Measurements from ENCODE around the gene TUBB1. TPM values are rescaled to one million over a fixed set of nuclear protein-coding genes. Genes with fewer than 3 reads are reported as not detected.

TUBB1 gene
- total and polyA plus RNA-seq, 2 of the 13 experiments (the other 11 are each of a cell fraction or from before 2014, with no cell fraction given): 0.11 to 57.6 TPM

- 0 out of 2 replicates have a peak, but pooled peaks have one; percentile 39 for TF ChIP-seq HOXA5 (CRISPR knock-in tag; IDR thresholded peaks at IDR 0.05)
- peak; percentile 85 for TF ChIP-seq SOX5 (CRISPR knock-in tag; IDR thresholded peaks at IDR 0.05; ENCODE audit: borderline replicate concordance)
- peak; percentile 16; the same call in 1 of the 2 replicates for TF ChIP-seq ZBTB26 (CRISPR knock-in tag; IDR thresholded peaks at IDR 0.05; ENCODE audit: borderline replicate concordance)
- TF ChIP-seq ZFYVE20 (CRISPR knock-in tag; IDR thresholded peaks at IDR 0.05; ENCODE audit: borderline replicate concordance, low read depth): no peak
- peak; percentile 99 for TF ChIP-seq TBX2 (CRISPR knock-in tag; IDR thresholded peaks at IDR 0.05; ENCODE audit: borderline replicate concordance)
- peak; percentile 5; the same call in 1 of the 2 replicates for TF ChIP-seq SRF (IDR thresholded peaks at IDR 0.05; ENCODE audit: low read depth, low read length)
- TF ChIP-seq SP1 (IDR thresholded peaks at IDR 0.05): no peak
- TF ChIP-seq SP1 (CRISPR knock-in tag; IDR thresholded peaks at IDR 0.05): peak; percentile 50; the same call in 1 of the 2 replicates
- no peak for TF ChIP-seq SUZ12 (IDR thresholded peaks at IDR 0.05; ENCODE audit: low read depth, low read length)
- no peak for TF ChIP-seq ZNF253 (CRISPR knock-in tag; IDR thresholded peaks at IDR 0.05; ENCODE audit: borderline replicate concordance)
- peak; percentile 42; the same call in 1 of the 2 replicates for TF ChIP-seq ZBTB10 (CRISPR knock-in tag; IDR thresholded peaks at IDR 0.05; ENCODE audit: borderline replicate concordance)
- no peak for TF ChIP-seq ZNF484 (CRISPR knock-in tag; IDR thresholded peaks at IDR 0.05; ENCODE audit: borderline replicate concordance, low read depth)
- no peak; the same call in 1 of the 2 replicates for TF ChIP-seq BRD4 (CRISPR knock-in tag; IDR thresholded peaks at IDR 0.05)
- no peak for TF ChIP-seq AGO2 (optimal IDR thresholded peaks at IDR 0.05; ENCODE audit: low read depth, low read length)
- no peak for TF ChIP-seq ZNF432 (CRISPR knock-in tag; IDR thresholded peaks at IDR 0.05; ENCODE audit: borderline replicate concordance)
- TF ChIP-seq EHMT2 (IDR thresholded peaks at IDR 0.05; ENCODE audit: borderline replicate concordance, low read depth, low read length): no peak
- 0 out of 2 replicates have a peak, but pooled peaks have one; percentile 30 for TF ChIP-seq GTF3A (CRISPR knock-in tag; conservative IDR thresholded peaks at IDR 0.05)
- TF ChIP-seq ZNF562 (CRISPR knock-in tag; IDR thresholded peaks at IDR 0.05; ENCODE audit: borderline replicate concordance): no peak
- no peak for TF ChIP-seq SIN3B (IDR thresholded peaks at IDR 0.05; ENCODE audit: low read length)
- TF ChIP-seq ZNF839 (CRISPR knock-in tag; IDR thresholded peaks at IDR 0.05; ENCODE audit: borderline replicate concordance): no peak
- no peak for TF ChIP-seq DMTF1 (CRISPR knock-in tag; IDR thresholded peaks at IDR 0.05)
- 0 out of 2 replicates have a peak, but pooled peaks have one; percentile 63 for TF ChIP-seq ZNF34 (CRISPR knock-in tag; IDR thresholded peaks at IDR 0.05; ENCODE audit: borderline replicate concordance)
- TF ChIP-seq NR1H2 (CRISPR knock-in tag; IDR thresholded peaks at IDR 0.05; ENCODE audit: borderline replicate concordance, low read depth): no peak
- no peak for TF ChIP-seq RBFOX2 (IDR thresholded peaks at IDR 0.05; ENCODE audit: low read depth, low read length)
Observed at GRCh38 chr20:59015812-59016711, 3.2 kb upstream of the TUBB1 start (continued).
